GM18526 (cell line): Measurements from ENCODE around the gene DPEP1.

Experiments
- POLR2A ChIP-seq: IDR thresholded peaks from 3 replicates; pipeline ENCODE4 v1.6.1; 2011; ENCODE audit not compliant: insufficient read length; ENCODE audit errors: extremely low read depth

DPEP1 gene

GRCh38 chr16:89613231-89613953, at the start of gene DPEP1:
DPEP1 (plus strand) TSS chr16:89613642; CDS start chr16:89630411, 16,769 bp downstream.
- no peak for TF ChIP-seq POLR2A

GRCh38 chr16:89564476-89565255, 48.8 kb upstream of the DPEP1 start:
- no peak for TF ChIP-seq POLR2A

- no peak for TF ChIP-seq POLR2A
Observed at GRCh38 chr16:89565256-89565505, 48.3 kb upstream of the DPEP1 start.

- peak; percentile 22 for TF ChIP-seq POLR2A
Observed at GRCh38 chr16:89565506-89566372, 47.7 kb upstream of the DPEP1 start.

GRCh38 chr16:89567656-89568594, 45.5 kb upstream of the DPEP1 start:
- no peak for TF ChIP-seq POLR2A

GRCh38 chr16:89569506-89570341, 43.7 kb upstream of the DPEP1 start:
- TF ChIP-seq POLR2A, result no peak

- TF ChIP-seq POLR2A, result no peak
Observed at GRCh38 chr16:89570342-89570923, 43.0 kb upstream of the DPEP1 start.

GRCh38 chr16:89571636-89572035, 41.8 kb upstream of the DPEP1 start:
- no peak for TF ChIP-seq POLR2A

- TF ChIP-seq POLR2A, result no peak
Observed at GRCh38 chr16:89572073-89572484, 41.4 kb upstream of the DPEP1 start.

- no peak for TF ChIP-seq POLR2A
Observed at GRCh38 chr16:89572485-89573205, 40.8 kb upstream of the DPEP1 start.

- TF ChIP-seq POLR2A, result no peak
Observed at GRCh38 chr16:89573826-89574680, 39.4 kb upstream of the DPEP1 start.

- no peak for TF ChIP-seq POLR2A
Observed at GRCh38 chr16:89574681-89575246, 38.7 kb upstream of the DPEP1 start.
